Measurements from ENCODE around the gene USH2A.

Gene USH2A

DNA sequence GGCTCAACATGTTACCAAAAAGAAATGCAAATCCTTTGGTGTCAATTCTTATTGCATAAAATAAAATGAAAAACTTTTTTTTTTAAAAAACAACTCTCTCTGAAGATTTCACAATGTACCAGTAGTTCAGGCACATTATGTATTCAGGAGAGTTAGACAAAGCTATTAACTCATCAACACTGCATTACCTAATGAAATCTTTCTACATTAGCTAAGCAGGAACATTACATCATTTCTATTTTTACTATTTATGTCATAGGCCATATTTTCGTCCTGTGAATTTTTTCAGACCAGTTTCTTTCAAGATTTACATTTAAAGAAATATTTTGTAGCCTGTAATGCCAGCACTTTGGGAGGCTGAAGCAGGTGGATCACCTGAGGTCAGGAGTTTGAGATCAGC lies 366.2 kb downstream of the USH2A start:
- Mint-ChIP-seq H3K36me3 (ENCODE audit: low read depth) (no peaks in the 10 kb centered on the region), H3K4me1 (no peaks in the 10 kb centered on the region), H3K27me3 (no peaks in the 10 kb centered on the region), H3K9me3 (peaks cover under 1% of the 10 kb centered on the region), H3K27ac (no peak overlapping the region), H3K4me3 (no peak overlapping the region)
- ATAC-seq (no peak), DNase-seq (no peak)

GRCh38 chr1:216055004-216055403 lies 368.2 kb downstream of the USH2A start:
- ATAC-seq (no peak), DNase-seq (no peak)
- Mint-ChIP-seq H3K36me3 (ENCODE audit: low read depth) (no peaks in the 10 kb centered on the region), H3K9me3 (peaks cover 9% of the 10 kb centered on the region), H3K27me3 (no peaks in the 10 kb centered on the region), H3K27ac (no peak overlapping the region), H3K4me1 (no peaks in the 10 kb centered on the region), H3K4me3 (no peak overlapping the region)

- peaks cover 9% of the 10 kb centered on the region for H3K9me3 Mint-ChIP-seq
- no peaks in the 10 kb centered on the region for H3K36me3 Mint-ChIP-seq (ENCODE audit: low read depth)
- no peaks in the 10 kb centered on the region for H3K4me1 Mint-ChIP-seq
- DNase-seq (no peak), ATAC-seq (no peak)
- H3K27ac Mint-ChIP-seq: no peak overlapping the region
- no peak overlapping the region for H3K4me3 Mint-ChIP-seq
- H3K27me3 Mint-ChIP-seq: no peaks in the 10 kb centered on the region
Observed at GRCh38 chr1:216054600-216054999, 368.6 kb downstream of the USH2A start.

DNA sequence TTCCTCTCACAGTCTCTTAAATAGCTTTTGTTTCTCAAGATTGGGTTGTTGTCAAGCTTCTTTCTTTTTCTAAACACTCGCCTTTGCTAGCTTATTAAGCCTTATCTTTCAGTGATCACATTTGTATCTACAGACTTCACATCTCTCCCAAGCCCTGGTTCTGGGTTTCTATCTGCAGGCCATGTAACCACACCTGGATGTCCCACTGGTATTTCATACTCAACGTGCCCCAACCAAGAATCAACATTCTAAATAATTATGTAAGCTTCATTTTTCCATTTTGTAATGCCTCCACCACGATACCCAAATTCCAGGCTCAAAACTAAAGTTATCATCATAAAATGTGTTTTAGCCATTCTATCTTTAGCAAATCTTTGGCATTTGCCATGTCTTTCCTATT lies 372.2 kb downstream of the USH2A start:
- no peak for DNase-seq
- peaks cover 15% of the 10 kb centered on the region for H3K9me3 Mint-ChIP-seq
- no peaks in the 10 kb centered on the region for H3K27me3 Mint-ChIP-seq
- no peak overlapping the region for H3K27ac Mint-ChIP-seq
- H3K36me3 Mint-ChIP-seq (ENCODE audit: low read depth): no peaks in the 10 kb centered on the region
- no peak for ATAC-seq
- no peaks in the 10 kb centered on the region for H3K4me1 Mint-ChIP-seq
- H3K4me3 Mint-ChIP-seq: no peak overlapping the region

- no peak for ATAC-seq
Observed at GRCh38 chr1:216049741-216050430, 373.4 kb downstream of the USH2A start.

DNA sequence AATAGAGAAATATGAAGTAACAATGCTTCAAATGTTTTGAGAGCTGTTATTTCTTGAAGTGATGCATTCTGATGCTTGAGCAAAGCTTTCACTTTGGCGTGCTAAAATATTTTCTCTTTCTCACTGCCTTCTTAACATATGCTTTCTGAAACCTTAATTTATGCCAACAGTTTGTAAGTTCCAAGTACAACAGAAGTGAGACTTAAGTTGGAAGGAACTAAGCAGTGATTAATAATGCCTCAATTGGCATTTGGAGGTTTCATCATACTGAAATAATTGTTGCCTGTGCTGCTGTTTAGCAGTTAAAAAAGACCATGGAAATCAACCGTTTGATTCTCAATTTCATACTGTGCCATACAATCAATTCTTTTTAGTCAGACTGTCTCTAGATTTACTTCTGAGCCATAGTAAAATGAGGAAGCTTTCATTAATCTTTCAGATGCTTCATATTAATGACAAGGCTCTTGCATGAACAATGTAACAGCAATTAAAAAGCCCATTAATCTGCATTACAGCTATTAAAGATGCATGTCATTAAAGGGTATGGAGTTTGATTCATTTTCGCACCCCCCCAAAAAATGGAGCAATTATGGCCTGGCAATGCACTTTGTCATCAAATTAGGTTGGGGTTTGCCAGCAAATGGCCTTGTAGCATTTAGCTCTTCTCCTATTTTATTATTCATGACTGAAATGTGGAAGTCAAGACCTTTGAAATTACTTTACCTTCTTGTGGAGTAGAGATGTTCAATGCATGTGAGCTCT lies 375.3 kb downstream of the USH2A start:
- Mint-ChIP-seq H3K36me3 (ENCODE audit: low read depth) (no peaks in the 10 kb centered on the region), H3K4me3 (no peak overlapping the region), H3K27me3 (no peaks in the 10 kb centered on the region), H3K27ac (no peak overlapping the region), H3K9me3 (peaks cover 15% of the 10 kb centered on the region), H3K4me1 (no peaks in the 10 kb centered on the region)
- no peak for DNase-seq
- ATAC-seq: no peak

More at GRCh38 chr1:216049741-216050430, 373.4 kb downstream of the USH2A start:
- no peaks in the 10 kb centered on the region for H3K4me1 Mint-ChIP-seq
- peaks cover 15% of the 10 kb centered on the region for H3K9me3 Mint-ChIP-seq
- no peak overlapping the region for H3K27ac Mint-ChIP-seq
- no peaks in the 10 kb centered on the region for H3K27me3 Mint-ChIP-seq
- H3K36me3 Mint-ChIP-seq (ENCODE audit: low read depth): no peaks in the 10 kb centered on the region
- H3K4me3 Mint-ChIP-seq: no peak overlapping the region
- DNase-seq: no peak

GRCh38 chr1:216046336-216046735 lies 376.9 kb downstream of the USH2A start:
- Mint-ChIP-seq H3K27me3 (no peaks in the 10 kb centered on the region), H3K27ac (no peak overlapping the region), H3K9me3 (peaks cover 15% of the 10 kb centered on the region), H3K4me1 (no peaks in the 10 kb centered on the region), H3K36me3 (ENCODE audit: low read depth) (no peaks in the 10 kb centered on the region), H3K4me3 (no peak overlapping the region)
- ATAC-seq (no peak), DNase-seq (no peak)

- no peaks in the 10 kb centered on the region for H3K4me1 Mint-ChIP-seq
- no peak overlapping the region for H3K27ac Mint-ChIP-seq
- DNase-seq: no peak
- H3K9me3 Mint-ChIP-seq: peaks cover 9% of the 10 kb centered on the region
- no peak overlapping the region for H3K4me3 Mint-ChIP-seq
- no peaks in the 10 kb centered on the region for H3K36me3 Mint-ChIP-seq (ENCODE audit: low read depth)
- ATAC-seq: no peak
- H3K27me3 Mint-ChIP-seq: no peaks in the 10 kb centered on the region
Observed at GRCh38 chr1:216045400-216045799, 377.8 kb downstream of the USH2A start.

GRCh38 chr1:216044538-216044937 lies 378.7 kb downstream of the USH2A start:
- no peaks in the 10 kb centered on the region for H3K27me3 Mint-ChIP-seq
- ATAC-seq (no peak), DNase-seq (no peak)
- no peak overlapping the region for H3K4me3 Mint-ChIP-seq
- H3K27ac Mint-ChIP-seq: no peak overlapping the region
- no peaks in the 10 kb centered on the region for H3K36me3 Mint-ChIP-seq (ENCODE audit: low read depth)
- peaks cover 12% of the 10 kb centered on the region for H3K9me3 Mint-ChIP-seq
- no peaks in the 10 kb centered on the region for H3K4me1 Mint-ChIP-seq

DNA sequence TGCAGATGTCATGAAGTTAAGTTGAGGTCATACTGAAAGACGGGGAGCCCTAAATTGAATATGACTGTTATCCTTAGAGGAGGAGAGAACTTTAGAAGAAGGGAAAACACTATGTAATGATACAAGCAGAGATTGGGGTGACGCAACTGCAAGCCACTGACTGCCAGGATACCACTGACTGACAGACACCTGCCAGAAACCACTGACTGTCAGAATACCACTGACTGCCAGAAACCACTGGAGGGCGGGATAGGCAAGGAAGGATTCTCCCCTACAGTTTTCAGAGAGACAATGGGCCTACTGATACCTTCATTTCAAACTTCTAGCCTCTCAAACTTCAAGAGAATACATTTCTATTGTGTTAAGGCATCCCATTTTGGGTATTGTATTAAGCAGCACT lies 388.7 kb downstream of the USH2A start:
- ATAC-seq (no peak), DNase-seq (no peak)
- no peaks in the 10 kb centered on the region for H3K4me1 Mint-ChIP-seq
- H3K4me3 Mint-ChIP-seq: no peak overlapping the region
- H3K27ac Mint-ChIP-seq: no peak overlapping the region
- no peaks in the 10 kb centered on the region for H3K27me3 Mint-ChIP-seq
- H3K9me3 Mint-ChIP-seq: no peaks in the 10 kb centered on the region
- H3K36me3 Mint-ChIP-seq (ENCODE audit: low read depth): no peaks in the 10 kb centered on the region

DNA sequence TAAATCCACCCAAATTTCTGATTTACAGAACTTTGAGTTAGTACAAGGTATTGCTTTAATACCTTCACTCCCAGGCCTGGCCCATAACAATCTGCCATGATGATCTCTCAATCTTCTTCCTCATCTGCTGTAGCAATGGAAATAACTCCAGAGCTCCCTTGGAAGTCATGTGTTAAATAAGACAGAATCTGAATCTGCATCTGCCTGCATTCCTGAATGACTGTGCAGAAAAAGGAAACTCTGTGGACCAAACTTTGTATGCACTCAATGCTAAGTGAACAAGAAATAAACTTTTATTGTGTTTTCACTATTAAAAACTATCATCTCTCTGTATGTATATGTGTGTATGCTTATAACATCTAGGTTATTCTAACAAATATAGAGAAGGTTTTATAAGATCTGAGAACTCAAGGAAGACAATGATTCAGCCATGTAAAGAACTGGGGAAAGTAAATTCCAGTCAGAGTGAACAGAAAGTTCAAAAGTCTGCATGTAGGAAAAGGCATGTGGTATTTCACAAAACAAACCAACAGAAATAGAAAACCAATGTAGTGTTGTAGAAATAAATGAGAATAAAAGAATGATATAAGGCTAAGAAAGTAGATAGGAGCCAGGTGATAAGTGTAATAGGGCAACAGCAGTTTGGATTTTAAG lies 390.2 kb downstream of the USH2A start:
- H3K27ac Mint-ChIP-seq: no peak overlapping the region
- H3K36me3 Mint-ChIP-seq (ENCODE audit: low read depth): no peaks in the 10 kb centered on the region
- DNase-seq (no peak), ATAC-seq (no peak)
- no peaks in the 10 kb centered on the region for H3K27me3 Mint-ChIP-seq
- no peak overlapping the region for H3K4me3 Mint-ChIP-seq
- H3K9me3 Mint-ChIP-seq: no peaks in the 10 kb centered on the region
- no peaks in the 10 kb centered on the region for H3K4me1 Mint-ChIP-seq

DNA sequence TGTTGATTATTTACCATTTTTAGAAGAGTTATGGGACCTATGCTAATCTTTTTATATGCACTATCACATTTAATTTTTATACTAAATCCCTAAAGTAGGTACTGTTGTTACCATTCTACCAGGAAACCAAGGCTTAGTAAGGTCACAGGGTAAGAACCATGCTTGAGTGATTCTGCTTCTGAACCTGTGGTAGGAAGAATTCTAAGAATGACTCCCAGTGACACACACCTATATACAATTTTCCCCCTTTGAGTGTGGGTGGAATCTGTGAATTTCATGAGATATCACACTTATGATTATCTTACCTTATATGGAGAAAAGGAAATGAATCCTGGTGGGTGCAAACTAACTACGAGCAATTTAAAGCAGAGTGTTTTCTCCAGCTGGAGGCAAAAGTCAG lies 391.0 kb downstream of the USH2A start:
- H3K36me3 Mint-ChIP-seq (ENCODE audit: low read depth): no peaks in the 10 kb centered on the region
- H3K27ac Mint-ChIP-seq: no peak overlapping the region
- no peak overlapping the region for H3K4me3 Mint-ChIP-seq
- no peaks in the 10 kb centered on the region for H3K27me3 Mint-ChIP-seq
- no peaks in the 10 kb centered on the region for H3K9me3 Mint-ChIP-seq
- no peak for ATAC-seq
- no peaks in the 10 kb centered on the region for H3K4me1 Mint-ChIP-seq
- no peak for DNase-seq

DNA sequence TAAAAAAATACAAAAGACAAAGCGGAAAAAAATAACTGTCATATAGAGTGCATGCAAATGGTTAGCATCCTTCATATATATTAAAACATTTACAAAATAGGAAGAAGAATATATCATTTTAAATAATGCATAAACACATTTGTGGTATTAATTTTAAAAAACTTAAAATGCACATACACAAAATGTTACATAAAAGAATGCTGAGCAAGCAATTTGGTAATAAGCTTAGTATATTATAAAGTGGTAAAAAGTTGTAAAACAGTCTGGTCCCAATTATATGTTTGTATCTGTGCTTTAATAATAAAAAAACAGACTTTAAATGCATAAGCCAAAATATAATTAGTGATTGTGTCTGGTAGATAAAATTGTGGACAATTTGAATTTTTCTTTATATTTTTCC lies 394.6 kb downstream of the USH2A start:
- Mint-ChIP-seq H3K4me1 (no peaks in the 10 kb centered on the region), H3K27ac (no peak overlapping the region), H3K4me3 (no peak overlapping the region), H3K9me3 (peaks cover 4% of the 10 kb centered on the region), H3K36me3 (ENCODE audit: low read depth) (no peaks in the 10 kb centered on the region), H3K27me3 (no peaks in the 10 kb centered on the region)
- no peak for ATAC-seq
- DNase-seq: no peak

DNA sequence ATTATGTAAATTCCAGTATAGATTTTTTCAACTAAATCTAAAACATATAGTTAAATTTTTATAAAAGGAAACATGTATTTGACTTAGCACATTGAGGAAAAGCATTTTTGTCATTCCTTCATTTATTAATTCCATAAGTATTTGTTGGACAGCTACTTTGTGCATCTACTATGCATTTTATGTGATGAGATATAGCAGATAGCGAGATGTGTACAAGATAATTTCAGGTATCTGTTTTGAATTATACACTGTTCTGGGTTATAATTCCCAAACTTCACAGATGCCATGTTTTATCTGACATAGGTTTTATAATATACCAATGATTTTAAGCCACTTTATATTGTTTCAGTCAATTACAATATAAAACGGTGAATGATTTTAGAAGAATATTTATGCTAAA lies 398.7 kb downstream of the USH2A start:
- Mint-ChIP-seq H3K27ac (no peak overlapping the region), H3K4me1 (no peaks in the 10 kb centered on the region), H3K27me3 (no peaks in the 10 kb centered on the region), H3K9me3 (peaks cover 10% of the 10 kb centered on the region), H3K4me3 (no peak overlapping the region), H3K36me3 (ENCODE audit: low read depth) (no peaks in the 10 kb centered on the region)
- ATAC-seq (no peak), DNase-seq (no peak)

DNA sequence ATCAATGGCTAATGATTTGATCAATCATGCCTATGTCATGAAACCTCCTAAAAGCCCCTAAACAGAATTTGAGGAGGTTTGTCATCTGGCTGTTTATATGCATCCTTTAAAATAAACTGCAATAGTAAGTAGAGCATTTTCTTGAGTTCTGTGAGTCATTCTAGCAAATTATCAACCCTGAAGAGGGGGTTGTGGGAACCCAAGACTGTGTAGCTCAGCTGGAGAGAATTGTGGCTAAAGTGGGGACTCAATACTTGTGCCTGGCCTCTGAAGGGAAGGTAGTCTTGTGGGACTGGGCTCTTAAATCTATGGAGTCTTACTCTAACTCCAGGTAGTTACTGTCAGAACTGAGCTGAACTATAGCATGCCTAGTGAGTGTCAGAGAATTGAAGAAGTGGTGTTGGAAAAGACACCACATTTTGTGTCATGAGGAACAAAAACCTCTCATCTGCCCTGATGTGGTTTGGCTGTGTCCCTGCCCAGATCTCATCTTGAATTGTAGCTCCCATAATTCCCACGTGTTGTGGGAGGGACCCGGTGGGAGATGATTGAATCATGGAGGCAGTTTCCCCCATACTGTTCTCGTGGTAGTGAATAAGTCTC lies 402.4 kb downstream of the USH2A start:
- ATAC-seq (no peak), DNase-seq (no peak)
- no peak overlapping the region for H3K4me3 Mint-ChIP-seq
- no peaks in the 10 kb centered on the region for H3K27me3 Mint-ChIP-seq
- H3K27ac Mint-ChIP-seq: no peak overlapping the region
- no peaks in the 10 kb centered on the region for H3K4me1 Mint-ChIP-seq
- no peaks in the 10 kb centered on the region for H3K36me3 Mint-ChIP-seq (ENCODE audit: low read depth)
- peaks cover 5% of the 10 kb centered on the region for H3K9me3 Mint-ChIP-seq

Data from activated naive CD8-positive, alpha-beta T cell treated with anti-CD3 and anti-CD28 coated beads, Interleukin-2, amount 50 U/mL, for 24 hours (primary cell).